ENCODE results near the gene ITGB8. TPM values are rescaled to one million over a fixed set of nuclear protein-coding genes. Genes with fewer than 3 reads are reported as not detected.

ITGB8 gene
- total and polyA plus RNA-seq, 12 donors: 1.1 to 16.4 (median 6.3) TPM

DNA sequence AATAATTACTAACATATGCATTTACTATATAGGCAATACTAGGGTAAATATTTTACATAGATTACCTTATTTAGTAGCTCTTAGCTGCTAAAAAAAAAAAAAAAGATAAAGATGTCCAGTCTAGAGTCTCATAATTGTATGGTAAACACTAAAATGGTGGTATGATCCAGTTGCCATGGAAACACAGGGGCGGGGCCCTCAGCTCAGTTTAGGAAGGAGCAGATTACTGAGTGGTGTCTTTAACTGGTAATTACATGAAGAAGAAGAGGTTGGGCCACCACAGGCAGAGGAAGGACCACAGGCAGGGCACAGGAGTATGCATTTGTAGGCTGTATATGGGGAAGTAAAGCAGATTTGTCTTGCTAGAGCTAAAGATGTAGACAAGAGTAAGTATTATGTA, 43.7 kb downstream of the ITGB8 start:
- Histone ChIP-seq H3K36me3 (replicated peaks in 1 of 2) (no peaks in the 10 kb centered on the region), H3K4me3 (no peak overlapping the region), H3K4me1 (replicated peaks in 1 of 2) (no peaks in the 10 kb centered on the region), H3K27me3 (no peaks in the 10 kb centered on the region), H3K9me3 (replicated peaks in 1 of 3) (no peaks in the 10 kb centered on the region), H3K27ac (no peak overlapping the region)
- TF ChIP-seq POLR2A (IDR thresholded peaks at IDR 0.05): no peak
- TF ChIP-seq, protein P1, sequence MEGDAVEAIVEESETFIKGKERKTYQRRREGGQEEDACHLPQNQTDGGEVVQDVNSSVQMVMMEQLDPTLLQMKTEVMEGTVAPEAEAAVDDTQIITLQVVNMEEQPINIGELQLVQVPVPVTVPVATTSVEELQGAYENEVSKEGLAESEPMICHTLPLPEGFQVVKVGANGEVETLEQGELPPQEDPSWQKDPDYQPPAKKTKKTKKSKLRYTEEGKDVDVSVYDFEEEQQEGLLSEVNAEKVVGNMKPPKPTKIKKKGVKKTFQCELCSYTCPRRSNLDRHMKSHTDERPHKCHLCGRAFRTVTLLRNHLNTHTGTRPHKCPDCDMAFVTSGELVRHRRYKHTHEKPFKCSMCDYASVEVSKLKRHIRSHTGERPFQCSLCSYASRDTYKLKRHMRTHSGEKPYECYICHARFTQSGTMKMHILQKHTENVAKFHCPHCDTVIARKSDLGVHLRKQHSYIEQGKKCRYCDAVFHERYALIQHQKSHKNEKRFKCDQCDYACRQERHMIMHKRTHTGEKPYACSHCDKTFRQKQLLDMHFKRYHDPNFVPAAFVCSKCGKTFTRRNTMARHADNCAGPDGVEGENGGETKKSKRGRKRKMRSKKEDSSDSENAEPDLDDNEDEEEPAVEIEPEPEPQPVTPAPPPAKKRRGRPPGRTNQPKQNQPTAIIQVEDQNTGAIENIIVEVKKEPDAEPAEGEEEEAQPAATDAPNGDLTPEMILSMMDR (IDR thresholded peaks at IDR 0.05): no peak
- 85 to 94% (median 90%) methylated on average over 1 of the region's 1 CpG for WGBS, 4 donors
- DNase-seq: no peak
- intact Hi-C loops (cut with DNase I): no loop called here

DNA sequence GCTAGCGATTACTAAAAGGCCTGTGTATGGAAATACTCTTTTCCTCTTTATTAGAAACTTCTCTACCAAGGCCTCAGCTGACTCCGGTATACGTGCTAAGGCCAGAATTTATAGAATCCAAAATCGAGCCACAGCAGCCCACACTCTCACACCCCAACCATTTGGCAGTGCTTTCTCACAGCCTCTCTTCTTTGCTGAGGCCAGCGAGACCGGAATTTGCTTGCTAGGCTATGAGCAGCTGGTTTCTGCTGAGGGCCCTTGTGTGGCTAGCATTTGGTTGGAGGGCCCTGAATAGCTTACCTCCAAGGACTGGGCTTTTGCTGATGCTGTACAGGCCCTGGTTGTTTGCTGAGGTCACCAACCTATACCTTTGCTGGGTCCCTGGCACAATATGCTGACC, 46.1 kb downstream of the ITGB8 start:
- no peaks in the 10 kb centered on the region for H3K27me3 ChIP-seq
- 86 to 89% (median 87%) methylated on average over 6 of the region's 6 CpGs for WGBS, 4 donors
- H3K4me3 ChIP-seq: no peak overlapping the region
- intact Hi-C loops (cut with DNase I): no loop called here
- DNase-seq: no peak
- H3K36me3 ChIP-seq (replicated peaks in 1 of 2): peaks cover 0 to 7% of the 10 kb centered on the region in 2 donors
- TF ChIP-seq, protein P1 (IDR thresholded peaks at IDR 0.05): no peak
- TF ChIP-seq POLR2A (IDR thresholded peaks at IDR 0.05): no peak
- H3K4me1 ChIP-seq (replicated peaks in 1 of 2): no peaks in the 10 kb centered on the region
- no peak overlapping the region for H3K27ac ChIP-seq
- no peaks in the 10 kb centered on the region for H3K9me3 ChIP-seq (replicated peaks in 1 of 3)

DNA sequence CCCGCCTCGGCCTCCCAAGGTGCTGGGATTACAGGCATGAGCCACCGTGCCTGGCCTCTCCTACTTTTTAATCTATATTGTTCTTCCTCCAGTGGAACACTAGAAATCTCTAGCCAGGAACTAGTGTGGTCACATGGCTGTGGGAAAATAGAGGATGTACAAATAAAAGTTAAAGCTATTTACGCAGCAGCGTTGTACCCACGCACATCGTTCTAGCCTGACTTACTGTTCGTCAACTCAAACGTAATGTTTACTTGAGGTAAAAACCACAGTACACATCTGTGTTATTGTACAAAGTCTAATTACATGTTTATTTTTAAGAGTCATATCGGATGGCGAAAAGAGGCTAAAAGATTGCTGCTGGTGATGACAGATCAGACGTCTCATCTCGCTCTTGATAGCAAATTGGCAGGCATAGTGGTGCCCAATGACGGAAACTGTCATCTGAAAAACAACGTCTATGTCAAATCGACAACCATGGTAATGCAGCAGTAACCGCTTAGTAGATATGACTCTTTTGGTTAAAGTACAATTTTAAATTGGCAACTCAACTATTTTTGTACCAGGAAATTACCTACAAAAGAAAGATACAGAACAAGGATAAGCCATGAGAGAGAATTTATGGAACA, 50.8 kb downstream of the ITGB8 start:
- intact Hi-C loops (cut with DNase I): no loop called here
- Histone ChIP-seq H3K4me1 (replicated peaks in 1 of 2) (no peaks in the 10 kb centered on the region), H3K27ac (no peak overlapping the region), H3K36me3 (replicated peaks in 1 of 2) (peaks cover 0 to 7% of the 10 kb centered on the region in 2 donors), H3K9me3 (replicated peaks in 1 of 3) (no peaks in the 10 kb centered on the region), H3K27me3 (no peaks in the 10 kb centered on the region), H3K4me3 (no peak overlapping the region)
- DNase-seq: no peak
- TF ChIP-seq, protein P1 (IDR thresholded peaks at IDR 0.05): no peak
- no peak for TF ChIP-seq POLR2A (IDR thresholded peaks at IDR 0.05)
- WGBS, 4 donors: 94 to 97% (median 96%) methylated on average over 16 to 17 of the region's 17 CpGs

DNA sequence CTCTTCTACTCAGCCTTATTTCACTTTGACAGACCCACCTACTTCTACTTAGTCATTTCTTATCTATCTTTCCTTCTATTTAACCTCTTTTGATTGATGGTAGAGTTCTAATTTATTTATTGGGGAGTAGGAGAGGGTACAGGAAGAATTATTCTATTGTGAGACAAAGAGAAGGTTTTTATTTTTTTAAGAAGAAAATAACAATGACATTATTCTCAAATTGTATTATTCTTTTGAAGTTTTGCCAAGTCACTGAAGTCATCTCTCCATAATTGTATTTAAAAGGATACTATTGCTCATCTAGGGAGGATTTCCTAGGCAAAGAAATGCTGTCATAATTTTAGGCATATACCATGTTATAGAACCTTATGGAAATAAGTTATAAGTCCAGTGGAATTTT, 52.7 kb downstream of the ITGB8 start:
- H3K9me3 ChIP-seq (replicated peaks in 1 of 3): no peaks in the 10 kb centered on the region
- H3K4me3 ChIP-seq: no peak overlapping the region
- no peaks in the 10 kb centered on the region for H3K27me3 ChIP-seq
- no peak for DNase-seq
- no peak overlapping the region for H3K27ac ChIP-seq
- intact Hi-C loops (cut with DNase I): no loop called here
- H3K4me1 ChIP-seq (replicated peaks in 1 of 2): no peaks in the 10 kb centered on the region
- H3K36me3 ChIP-seq (replicated peaks in 1 of 2): peaks cover 0 to 7% of the 10 kb centered on the region in 2 donors
- TF ChIP-seq, protein P1 (IDR thresholded peaks at IDR 0.05): no peak
- TF ChIP-seq POLR2A (IDR thresholded peaks at IDR 0.05): no peak
